HCT116 (cell line): ENCODE results near the gene MAP3K12. TPM values are rescaled to one million over a fixed set of nuclear protein-coding genes. Genes with fewer than 3 reads are reported as not detected.

Experiments used
- ATAC-seq: fragments of 200-7000 bp; cut with Tn5 transposase; 2 replicates; pipeline ENCODE4 v1.9.1; 2020; ENCODE audit warnings: mild to moderate bottlenecking, moderate library complexity
- BruUV-seq: library from RNA; stranded (reverse); fragments of 400-500 nt; replicated peaks from 2 replicates; lab custom pipeline; 2021; lab: Mats Ljungman, UMichigan
- CTCF ChIA-PET: fragments of 300-600 bp; sonication (Branson Sonifier 250); formaldehyde crosslinking; loops from one replicate; lab custom pipeline; 2021; ENCODE audit warnings: antibody characterized with exemption; lab: Charles Lee
- POLR2A ChIA-PET: fragments of 300-600, 350-600 bp; sonication (Branson Sonifier 250); formaldehyde crosslinking; loops from one replicate; lab custom pipeline; 2021; ENCODE audit warnings: antibody characterized with exemption; lab: Charles Lee
- RAD21 ChIA-PET, 2 experiments: fragments of 300-600 bp; sonication (Branson Sonifier 250); formaldehyde crosslinking; loops; one replicate each; lab custom pipeline; 2023; ENCODE audit warnings: low total read pairs in 2 of 2; ENCODE audit not compliant: uncharacterized antibody in 2 of 2, unreplicated experiment in 2 of 2, low non-redundant PET in 1 of 2; lab: Charles Lee
- DNase-seq: peaks from one replicate; pipeline ENCODE4 v3.0.0-alpha.2; 2010; ENCODE audit warnings: low read depth, low spot score
- H2AFZ ChIP-seq: fragments of 200-600 bp; shearing (Covaris generic), sonication (generic); 2 replicates; pipeline ENCODE4 v1.6.1; 2017; ENCODE audit warnings: low read depth, mixed run types, mixed read lengths, antibody characterized with exemption, low read length; ENCODE audit not compliant: poor library complexity, severe bottlenecking
- H3K27ac ChIP-seq: 2 replicates; pipeline ENCODE4 v1.5.1; 2012; ENCODE audit warnings: low read depth, low read length
- H3K27me3 ChIP-seq: fragments of 200-600 bp; sonication (generic); 2 replicates; pipeline ENCODE4 v1.6.1; 2016; ENCODE audit warnings: mixed run types, low read length, mixed read lengths; ENCODE audit not compliant: insufficient read depth
- H3K36me3 ChIP-seq, 2 experiments: fragments of 200-500 bp in 1 of 2; fragments of 200-600 bp in 1 of 2; sonication (Bioruptor generic) in 1 of 2; sonication (generic) in 1 of 2; 2 replicates each; pipeline versions ENCODE4 v1.5.1 to v1.6.1; 2014 to 2016; ENCODE audit warnings: low read length in 2 of 2, inconsistent platforms in 1 of 2, mixed read lengths in 1 of 2, mixed run types in 1 of 2; ENCODE audit not compliant: insufficient read depth in 2 of 2, control insufficient read depth in 1 of 2
- H3K4me1 ChIP-seq, 2 experiments: fragments of 200-600 bp in 1 of 2; sonication (generic) in 1 of 2; 2 replicates each; pipeline versions ENCODE4 v1.5.1 to v1.6.1; 2012 to 2017; ENCODE audit warnings: low read length in 2 of 2, inconsistent platforms in 1 of 2, mild to moderate bottlenecking in 1 of 2, mixed read lengths in 1 of 2, mixed run types in 1 of 2, moderate library complexity in 1 of 2; ENCODE audit not compliant: insufficient read depth in 2 of 2, control insufficient read depth in 1 of 2
- H3K4me2 ChIP-seq: fragments of 200-600 bp; sonication (generic); 2 replicates; pipeline ENCODE4 v1.6.1; 2017; ENCODE audit warnings: mixed run types, low read length, mixed read lengths
- H3K4me3 ChIP-seq, 2 experiments: fragments of 200-600 bp in 1 of 2; sonication (generic) in 1 of 2; replicated peaks in 1 of 2; 2 replicates each; pipeline ENCODE4 v1.5.1; 2011 to 2016; ENCODE audit warnings: low read length in 2 of 2, control low read depth in 1 of 2, low read depth in 1 of 2, mild to moderate bottlenecking in 1 of 2, mixed read lengths in 1 of 2, mixed run types in 1 of 2
- H3K79me2 ChIP-seq: fragments of 200-600 bp; sonication (generic); 2 replicates; pipeline ENCODE4 v1.6.1; 2017; ENCODE audit warnings: mild to moderate bottlenecking, mixed run types, low read length, moderate library complexity, mixed read lengths; ENCODE audit not compliant: insufficient read depth
- H3K9ac ChIP-seq: fragments of 200-600 bp; sonication (generic); 2 replicates; pipeline ENCODE4 v1.6.1; 2016; ENCODE audit warnings: low read length, mixed read lengths
- H3K9me2 ChIP-seq: fragments of 200-600 bp; sonication (generic), shearing (Covaris generic); 2 replicates; pipeline ENCODE4 v1.6.1; 2017; ENCODE audit warnings: mixed run types, mild to moderate bottlenecking, moderate library complexity; ENCODE audit not compliant: insufficient read depth
- H3K9me3 ChIP-seq, 2 experiments: fragments of 200-500 bp in 1 of 2; fragments of 200-600 bp in 1 of 2; sonication (Bioruptor generic) in 1 of 2; sonication (generic) in 1 of 2; 2 replicates each; pipeline ENCODE4 v1.6.1; 2014 to 2017; ENCODE audit warnings: low read length in 2 of 2, mixed read lengths in 2 of 2, inconsistent platforms in 1 of 2, low read depth in 1 of 2, mild to moderate bottlenecking in 1 of 2, mixed run types in 1 of 2, moderate library complexity in 1 of 2; ENCODE audit not compliant: control insufficient read depth in 1 of 2, insufficient read depth in 1 of 2
- H4K20me1 ChIP-seq: fragments of 200-600 bp; sonication (generic), shearing (Covaris generic); 2 replicates; pipeline ENCODE4 v1.6.1; 2017; ENCODE audit warnings: mixed run types, mild to moderate bottlenecking, moderate library complexity; ENCODE audit not compliant: insufficient read depth
- CTCF ChIP-seq, 3 experiments: fragments of 200-600 bp in 1 of 3; sonication (generic) in 1 of 3; IDR thresholded peaks in 2 of 3; conservative IDR thresholded peaks in 1 of 3; 2 replicates each; pipeline ENCODE4 v1.5.1; 2012 to 2017; ENCODE audit warnings: low read depth in 2 of 3, low read length in 2 of 3, antibody characterized with exemption in 1 of 3, borderline replicate concordance in 1 of 3, control low read depth in 1 of 3, mild to moderate bottlenecking in 1 of 3, mixed read lengths in 1 of 3, mixed run types in 1 of 3, moderate library complexity in 1 of 3; ENCODE audit not compliant: insufficient read depth in 1 of 3
- EZH2 ChIP-seq: fragments of 200-600 bp; sonication (generic); IDR thresholded peaks from 2 replicates; pipeline ENCODE4 v1.6.1; 2017; ENCODE audit warnings: antibody characterized with exemption, mixed run types
- EZH2phosphoT487 ChIP-seq: fragments of 200-600 bp; IDR thresholded peaks from 2 replicates; pipeline ENCODE4 v1.6.1; 2018; ENCODE audit warnings: antibody characterized with exemption, borderline replicate concordance
- FOSL1 ChIP-seq: IDR thresholded peaks from 2 replicates; pipeline ENCODE4 v1.6.1; 2012; ENCODE audit warnings: low read depth
- JUND ChIP-seq: IDR thresholded peaks from 2 replicates; pipeline ENCODE4 v1.6.1; 2012
- MAX ChIP-seq: IDR thresholded peaks from 2 replicates; pipeline ENCODE4 v1.6.1; 2012
- POLR2A ChIP-seq: IDR thresholded peaks from 2 replicates; pipeline ENCODE4 v1.7.0; 2011; ENCODE audit warnings: borderline replicate concordance; ENCODE audit not compliant: insufficient read depth, insufficient read length; ENCODE audit errors: extremely low read depth
- RAD21 ChIP-seq: IDR thresholded peaks from 2 replicates; pipeline ENCODE4 v1.6.1; 2012; ENCODE audit warnings: low read depth, mild to moderate bottlenecking
- REST ChIP-seq: IDR thresholded peaks from 2 replicates; pipeline ENCODE4 v1.6.1; 2012; ENCODE audit warnings: low read depth
- SIN3A ChIP-seq: IDR thresholded peaks from 2 replicates; pipeline ENCODE4 v1.6.1; 2012; ENCODE audit warnings: low read depth
- SP1 ChIP-seq: IDR thresholded peaks from 2 replicates; pipeline ENCODE4 v1.6.1; 2012; ENCODE audit warnings: low read depth
- TCF7L2 ChIP-seq: IDR thresholded peaks from 2 replicates; pipeline ENCODE4 v1.7.0; 2011; ENCODE audit warnings: borderline replicate concordance, inconsistent platforms; ENCODE audit not compliant: insufficient read depth, insufficient read length; ENCODE audit errors: extremely low read depth
- ZBTB33 ChIP-seq: IDR thresholded peaks from 2 replicates; pipeline ENCODE4 v1.6.1; 2011; ENCODE audit warnings: mild to moderate bottlenecking, low read length, moderate library complexity; ENCODE audit not compliant: insufficient replicate concordance; ENCODE audit errors: extremely low read depth
- intact Hi-C: fragments of 100-400 bp; cut with micrococcal nuclease; formaldehyde crosslinking; loops from 2 replicates; pipeline ENCODE4 v1.10.0; 2022
- total RNA-seq: library from RNA; stranded (reverse); gene quantifications from one replicate; pipeline ENCODE4 v1.2.1, GENCODE V29; 2021; ENCODE audit not compliant: unreplicated experiment

MAP3K12 gene
- total RNA-seq, 1 experiment from 2014 or later = 16.3 TPM

- RAD21 ChIA-PET = interaction anchor here in 1 of 2 experiments (0.6 to 1.3 kb wide), 2 partner anchors 32 to 46 kb away, joined by 4 to 5 read pairs; no protein-coding TSS in a partner anchor
- DNase-seq (no peak), ATAC-seq (peak; percentile 67)
- Histone ChIP-seq H4K20me1 (peaks cover 66% of the 10 kb centered on the region), H3K79me2 (peaks cover 87% of the 10 kb centered on the region), H2AFZ (no peak overlapping the region), H3K36me3 (peaks cover 82 to 90% of the 10 kb centered on the region in 2 experiments), H3K4me1 (peaks cover 0 to 32% of the 10 kb centered on the region in 2 experiments; a peak in 2 of 4 replicates), H3K4me3 (no peak overlapping the region), H3K9me3 (no peaks in the 10 kb centered on the region), H3K9ac (no peak overlapping the region), H3K27me3 (no peaks in the 10 kb centered on the region), H3K4me2 (no peak overlapping the region), H3K27ac (0 out of 2 replicates have a peak overlapping the region, but pooled peaks have one; percentile 5), H3K9me2 (no peaks in the 10 kb centered on the region)
- POLR2A ChIA-PET = interaction anchor here (0.6 to 1.1 kb wide), 3 partner anchors 12 to 124 kb away, joined by 3 to 4 read pairs (median 4); partner anchors contain the start of gene TARBP2
- intact Hi-C loops = no loop called here
- no peak for TF ChIP-seq ZBTB33
- no peak for TF ChIP-seq POLR2A
- TF ChIP-seq CTCF (IDR thresholded peaks at IDR 0.05 in 2 of 3, conservative IDR thresholded peaks at IDR 0.05 in 1 of 3; ENCODE audit: borderline replicate concordance in 1 of 3, insufficient read depth in 1 of 3, low read depth in 2 of 3, low read length in 2 of 3) = peak; percentile 25 to 53 (median 39); a peak in 5 of 6 replicates
- TF ChIP-seq EZH2 = no peak
- TF ChIP-seq SP1 = no peak
- no peak for TF ChIP-seq EZH2phosphoT487
- no peak for TF ChIP-seq JUND
- no peak for TF ChIP-seq FOSL1
- TF ChIP-seq RAD21 = 0 out of 2 replicates have a peak, but pooled peaks have one; percentile 28
- TF ChIP-seq MAX = no peak
- no peak for TF ChIP-seq TCF7L2
- TF ChIP-seq REST = no peak
- no peak for TF ChIP-seq SIN3A
- no TSS peak for BruUV-seq
- CTCF ChIA-PET = interaction anchor here (0.8 to 2.6 kb wide), 8 partner anchors 18 to 155 kb away, joined by 3 to 19 read pairs (median 4); partner anchors contain the start of genes AAAS and TARBP2
Observed at GRCh38 chr12:53476769-53477209, 22.5 kb downstream of the MAP3K12 start.
